GM19468 (cell line): ENCODE measurements around the gene WDR90.

ENCODE experiments used
- ATAC-seq: cut with Tn5 transposase; IDR thresholded peaks from one replicate; pipeline ENCODE4 v1.9.1; 2021; ENCODE audit warnings: mild to moderate bottlenecking, moderate library complexity, moderate number of reproducible peaks; ENCODE audit not compliant: unreplicated experiment; ENCODE audit errors: extremely low read depth

Gene WDR90

GRCh38 chr16:648781-649589 is at the start of gene WDR90:
WDR90 (plus strand) TSS chr16:649365; CDS start chr16:649417, 52 bp downstream.
- peak; percentile 69 for ATAC-seq

GRCh38 chr16:600781-601180 is 48.4 kb upstream of the WDR90 start:
- no peak for ATAC-seq

GRCh38 chr16:603933-604332 is 45.2 kb upstream of the WDR90 start:
- ATAC-seq = no peak

GRCh38 chr16:606656-607307 is 42.4 kb upstream of the WDR90 start:
- ATAC-seq = no peak

- ATAC-seq = no peak
Measured at GRCh38 chr16:608019-608418, 41.1 kb upstream of the WDR90 start.

- no peak for ATAC-seq
Measured at GRCh38 chr16:609316-609715, 39.8 kb upstream of the WDR90 start.

GRCh38 chr16:609984-610383 is 39.2 kb upstream of the WDR90 start:
- ATAC-seq = no peak

GRCh38 chr16:610513-611381 is 38.4 kb upstream of the WDR90 start:
- ATAC-seq = no peak

- ATAC-seq = no peak
Measured at GRCh38 chr16:615122-615521, 34.0 kb upstream of the WDR90 start.

GRCh38 chr16:616733-617586 is 32.2 kb upstream of the WDR90 start:
- ATAC-seq = no peak

GRCh38 chr16:617855-618254 is 31.3 kb upstream of the WDR90 start:
- no peak for ATAC-seq

- ATAC-seq = no peak
Measured at GRCh38 chr16:619476-620100, 29.6 kb upstream of the WDR90 start.

- no peak for ATAC-seq
Measured at GRCh38 chr16:620700-621525, 28.3 kb upstream of the WDR90 start.

- no peak for ATAC-seq
Measured at GRCh38 chr16:621526-622105, 27.5 kb upstream of the WDR90 start.

GRCh38 chr16:622920-623280 is 26.3 kb upstream of the WDR90 start:
- no peak for ATAC-seq

GRCh38 chr16:624526-625070 is 24.6 kb upstream of the WDR90 start:
- ATAC-seq = no peak

GRCh38 chr16:625117-625976 is 23.8 kb upstream of the WDR90 start:
- no peak for ATAC-seq
